ENCODE data around the gene CELF2. TPM values are rescaled to one million over a fixed set of nuclear protein-coding genes. Genes with fewer than 3 reads are reported as not detected.

The CELF2 gene
- polyA plus RNA-seq, 4 donors, result 9.6 to 20.5 (median 13.8) TPM

- DNase-seq (ENCODE audit: low read depth in 4 of 4, low spot score in 3 of 4), result no peak
Measured at GRCh38 chr10:11003679-11004078, 14.0 kb upstream of the CELF2 start.

GRCh38 chr10:11004144-11005077 is 13.3 kb upstream of the CELF2 start:
- no peak for DNase-seq (ENCODE audit: low read depth in 4 of 4, low spot score in 3 of 4)

- no peak for DNase-seq (ENCODE audit: low read depth in 4 of 4, low spot score in 3 of 4)
Measured at GRCh38 chr10:11005725-11006427, 11.8 kb upstream of the CELF2 start.

DNA sequence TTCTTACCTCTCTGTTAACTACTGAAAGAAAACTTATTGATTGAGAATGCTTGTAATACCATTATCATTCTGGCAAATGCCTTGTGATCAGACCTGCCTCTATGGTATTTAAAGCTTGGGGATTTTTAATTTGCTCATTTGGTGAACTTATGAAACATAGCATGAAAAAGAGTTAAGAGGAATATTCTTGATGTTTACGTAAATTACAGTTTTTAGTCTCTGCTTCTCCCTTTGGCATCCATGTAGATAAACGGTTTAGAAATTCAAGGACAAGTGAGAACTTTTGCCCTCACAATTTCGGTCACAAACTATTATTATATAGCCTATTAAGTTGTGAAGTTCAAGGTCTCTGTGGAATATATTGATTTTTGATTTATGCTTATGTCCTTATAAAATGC is 11.2 kb upstream of the CELF2 start:
- no peak for DNase-seq (ENCODE audit: low read depth in 4 of 4, low spot score in 3 of 4)

DNA sequence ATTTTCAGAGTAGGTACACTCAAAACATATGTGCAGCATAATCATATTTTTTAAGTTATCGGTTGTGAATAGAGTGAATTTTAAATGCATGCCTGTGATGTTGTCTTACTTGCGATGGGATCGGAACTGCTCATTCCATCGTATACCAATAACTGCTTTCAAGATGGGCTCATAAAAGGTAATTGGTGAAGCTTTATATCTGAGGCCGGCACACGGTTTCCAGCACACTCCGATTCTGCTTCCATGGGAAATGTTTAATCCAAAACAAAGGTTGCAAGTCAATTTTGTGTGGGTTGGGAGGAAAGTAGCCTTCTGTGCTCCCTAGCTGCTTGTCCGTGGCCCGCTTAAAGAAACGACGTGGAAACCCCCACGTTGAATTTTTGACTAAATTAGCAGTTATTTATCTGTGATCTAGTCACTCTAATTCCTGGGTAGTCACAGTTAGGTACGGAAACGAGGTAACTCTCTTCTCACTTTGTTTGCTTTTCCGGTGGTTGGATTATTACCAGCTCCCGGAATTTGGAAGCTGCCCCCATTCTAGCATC is 10.1 kb upstream of the CELF2 start:
- no peak for DNase-seq (ENCODE audit: low read depth in 4 of 4, low spot score in 3 of 4)

GRCh38 chr10:11009471-11010308 is 8.0 kb upstream of the CELF2 start:
- no peak for DNase-seq (ENCODE audit: low read depth in 4 of 4, low spot score in 3 of 4)

DNA sequence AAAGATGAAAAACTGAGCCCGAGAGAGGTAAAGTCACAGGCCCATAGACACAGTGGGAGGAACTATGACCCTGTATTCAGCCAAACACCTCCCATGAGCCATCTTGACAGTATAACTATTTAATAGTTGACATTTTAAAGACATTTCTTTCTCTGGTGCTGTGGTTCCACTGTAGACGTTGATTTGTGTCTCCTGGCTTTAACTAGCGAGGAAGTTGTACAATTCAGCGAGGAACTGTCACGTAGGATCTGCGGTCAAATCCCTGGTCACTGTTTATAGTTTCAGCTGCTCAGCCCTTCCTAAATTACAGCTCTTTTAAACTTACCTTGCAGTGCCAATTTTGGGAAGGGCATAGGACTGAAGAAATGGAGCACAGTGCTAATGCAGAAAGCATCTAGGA is 7.1 kb upstream of the CELF2 start:
- DNase-seq (ENCODE audit: low read depth in 4 of 4, low spot score in 3 of 4), result no peak

DNA sequence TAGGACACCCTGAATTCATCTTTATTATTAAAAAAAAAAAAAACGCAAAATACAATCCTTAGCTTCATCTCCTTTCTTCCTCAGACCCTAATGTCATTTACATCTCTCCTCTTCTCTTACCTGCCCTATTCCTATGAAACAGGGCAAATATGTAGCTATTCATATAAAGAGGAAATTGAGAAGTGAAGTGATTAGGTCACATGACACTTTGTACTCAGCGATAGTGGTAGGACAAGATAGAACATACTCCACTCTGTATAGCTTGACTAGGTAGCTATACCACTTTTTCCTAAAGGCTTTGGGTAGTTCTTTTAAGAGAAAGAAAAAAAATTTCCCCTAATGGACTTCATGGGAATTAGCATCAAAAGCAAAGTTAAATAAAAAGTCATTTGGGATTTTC is 6.2 kb upstream of the CELF2 start:
- DNase-seq (ENCODE audit: low read depth in 4 of 4, low spot score in 3 of 4), result no peak

- DNase-seq (ENCODE audit: low read depth in 4 of 4, low spot score in 3 of 4), result no peak
Measured at GRCh38 chr10:11011984-11012383, 5.7 kb upstream of the CELF2 start.

DNA sequence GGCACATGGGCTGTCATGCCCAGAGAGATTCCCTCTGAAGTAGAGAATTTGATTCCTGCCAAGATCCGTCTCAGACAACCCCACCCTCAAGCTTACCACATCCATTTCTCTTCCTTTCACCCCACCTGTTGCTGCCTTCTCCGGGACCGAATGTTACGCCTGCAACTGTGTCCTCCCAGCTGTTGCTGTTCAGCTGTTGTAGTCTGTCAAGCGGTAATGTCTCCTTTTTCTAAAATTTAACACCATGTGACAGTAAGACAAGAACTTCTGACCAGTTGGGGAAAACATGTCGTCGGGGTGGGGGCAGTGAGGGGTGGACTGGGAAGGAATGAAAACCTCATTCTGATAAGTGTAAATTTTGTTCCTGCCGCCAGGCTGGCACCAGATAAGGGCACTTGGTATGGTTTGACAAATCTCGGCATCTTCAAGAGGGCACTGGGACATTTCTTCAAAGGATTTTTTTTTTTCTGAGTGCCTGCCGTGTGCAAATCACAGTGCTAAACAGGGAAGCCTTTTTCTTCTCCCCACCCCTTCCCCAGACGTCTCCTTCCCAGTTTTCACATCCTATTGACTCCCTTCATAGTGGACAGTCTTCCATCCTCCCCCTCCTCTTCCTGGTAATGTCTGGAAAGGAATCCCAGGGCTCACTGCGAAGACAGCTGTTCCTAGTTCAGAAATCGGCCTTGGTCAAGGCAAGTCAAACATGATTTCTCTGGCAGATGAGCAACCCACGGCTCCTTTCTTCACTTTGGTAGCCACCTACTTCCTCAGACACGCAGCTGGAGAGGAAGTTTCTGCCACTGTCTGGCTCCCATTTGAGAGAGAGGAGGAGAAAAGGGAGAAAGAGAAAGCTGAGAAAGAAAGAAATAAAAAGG is 5.0 kb upstream of the CELF2 start:
- DNase-seq (ENCODE audit: low read depth in 4 of 4, low spot score in 3 of 4), result no peak

- no peak for DNase-seq (ENCODE audit: low read depth in 4 of 4, low spot score in 3 of 4)
Measured at GRCh38 chr10:11013836-11014235, 3.8 kb upstream of the CELF2 start.

GRCh38 chr10:11014671-11015445 is 2.8 kb upstream of the CELF2 start:
- no peak for DNase-seq (ENCODE audit: low read depth in 4 of 4, low spot score in 3 of 4)

- no peak for DNase-seq (ENCODE audit: low read depth in 4 of 4, low spot score in 3 of 4)
Measured at GRCh38 chr10:11015446-11015934, 2.2 kb upstream of the CELF2 start.

- no peak for DNase-seq (ENCODE audit: low read depth in 4 of 4, low spot score in 3 of 4)
Measured at GRCh38 chr10:11017000-11017569, 587 bp upstream of the CELF2 start.

DNA sequence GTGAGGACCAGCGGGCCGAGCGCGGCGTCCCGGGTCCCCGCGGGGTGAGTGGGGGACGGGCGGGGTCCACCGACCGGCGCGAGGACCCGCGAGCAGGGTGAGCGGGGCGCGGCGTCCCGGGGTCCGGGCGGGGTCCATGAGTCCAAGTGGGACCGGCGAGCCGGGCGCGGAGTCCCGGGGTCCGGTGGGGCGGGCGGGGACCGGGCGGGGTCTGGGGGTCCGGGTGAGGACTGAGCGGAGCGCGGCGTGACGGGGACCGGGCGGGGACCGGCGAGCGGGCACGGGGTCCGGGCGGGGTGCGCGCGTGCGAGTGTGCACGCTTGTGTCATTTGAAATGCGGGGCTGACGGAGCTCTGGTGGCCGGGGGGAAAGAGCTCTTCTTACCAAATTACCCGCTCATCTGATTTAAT is 765 bp downstream of the CELF2 start:
- DNase-seq (ENCODE audit: low read depth in 4 of 4, low spot score in 3 of 4), result no peak

DNA sequence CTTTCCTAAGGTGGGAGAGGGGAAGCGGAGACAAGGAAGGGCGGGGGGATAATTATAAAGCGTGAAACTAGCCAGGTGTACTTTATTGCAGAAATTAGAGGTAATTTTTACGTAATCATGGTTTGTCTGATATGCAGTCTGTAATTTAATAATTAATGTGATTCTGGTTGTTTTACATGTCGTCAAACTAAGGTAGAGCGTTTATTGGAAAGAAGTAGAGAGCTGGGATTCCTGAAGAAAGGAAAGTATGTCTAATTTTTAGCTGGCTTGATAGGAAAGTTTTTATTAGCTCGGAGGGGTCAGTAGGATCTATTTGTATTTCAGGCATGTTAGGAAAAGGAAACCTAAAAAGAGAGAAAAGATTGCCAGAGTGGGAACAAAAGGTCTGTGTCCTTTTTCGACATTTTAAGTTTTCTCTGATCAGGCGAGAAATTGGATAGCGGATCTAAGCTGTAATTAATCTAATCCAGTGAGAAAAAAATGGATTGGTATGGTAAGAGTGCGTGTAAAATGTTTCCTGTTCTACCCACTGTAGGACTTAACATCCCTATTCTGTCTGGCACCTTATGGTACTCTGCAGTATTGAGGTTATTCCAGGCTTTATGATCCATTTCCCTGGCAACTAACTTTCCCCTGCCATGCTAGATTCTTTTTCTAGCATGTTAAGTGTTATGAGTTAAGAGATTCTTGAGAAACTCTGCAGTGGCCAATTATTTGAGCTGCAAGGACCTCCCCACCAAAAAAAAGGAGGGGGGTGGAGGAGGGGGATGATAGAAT is 1.4 kb downstream of the CELF2 start:
- DNase-seq (ENCODE audit: low read depth in 4 of 4, low spot score in 3 of 4), result no peak

DNA sequence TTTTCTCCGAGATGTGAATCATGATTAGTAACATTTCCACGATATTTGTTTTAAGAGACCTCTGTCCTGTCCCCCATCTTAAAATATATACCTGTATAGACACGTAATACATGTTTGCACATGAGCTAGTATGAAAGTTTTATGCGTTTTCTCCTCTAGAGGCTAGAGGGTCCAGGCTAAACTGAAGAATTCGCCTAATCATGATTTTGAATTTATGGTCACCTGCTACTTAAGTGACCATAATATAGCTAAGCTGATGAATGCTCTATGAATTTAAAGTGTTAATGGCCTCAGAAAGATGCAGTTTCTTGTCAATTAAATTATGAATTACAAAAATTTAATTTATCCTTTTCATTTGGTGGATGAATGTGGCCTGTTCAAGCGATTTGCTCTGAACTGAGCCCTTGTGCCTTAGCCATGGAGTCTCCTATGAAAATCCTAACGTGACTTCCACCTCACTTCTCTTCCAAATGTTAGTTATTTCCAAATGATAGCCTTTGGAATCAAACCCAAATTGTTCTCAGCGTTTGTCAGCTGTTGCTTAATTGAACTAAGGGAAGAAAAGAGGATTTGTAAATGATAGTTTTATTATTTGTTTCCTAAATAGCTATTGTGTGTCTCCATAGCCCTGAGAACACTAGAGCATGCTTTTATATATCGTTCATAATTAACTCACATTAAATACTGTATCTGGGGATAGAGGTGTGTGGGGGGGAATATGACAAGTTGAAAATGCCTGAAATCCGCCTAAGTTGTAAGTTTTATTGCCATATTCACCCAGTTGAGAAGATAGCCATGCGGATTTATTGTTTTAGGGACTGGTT is 2.3 kb downstream of the CELF2 start:
- no peak for DNase-seq (ENCODE audit: low read depth in 4 of 4, low spot score in 3 of 4)

Measured in left renal pelvis (tissue), 4 donors.